ENCODE data around the gene TUBB2B.

- TF ChIP-seq CTCF (IDR thresholded peaks at IDR 0.05; ENCODE audit: insufficient read depth, low read depth, low read length) (no peak), EZH2 (IDR thresholded peaks at IDR 0.05; ENCODE audit: insufficient read depth, low read length) (no peak)
These were observed 18.7 kb downstream of the TUBB2B start for GRCh38 chr6:3208775-3209113.
